ENCODE data around the gene SDCCAG8. TPM values are rescaled to one million over a fixed set of nuclear protein-coding genes. Genes with fewer than 3 reads are reported as not detected.
"Not testable (repeated sequence)": the region's sequence is repeated elsewhere in the genome, so short reads cannot be mapped to it uniquely, and the experiment has no call there.

SDCCAG8 gene
- total and polyA plus RNA-seq, 2 experiments from 2014 or later, result 28.0 to 66.7 TPM

DNA sequence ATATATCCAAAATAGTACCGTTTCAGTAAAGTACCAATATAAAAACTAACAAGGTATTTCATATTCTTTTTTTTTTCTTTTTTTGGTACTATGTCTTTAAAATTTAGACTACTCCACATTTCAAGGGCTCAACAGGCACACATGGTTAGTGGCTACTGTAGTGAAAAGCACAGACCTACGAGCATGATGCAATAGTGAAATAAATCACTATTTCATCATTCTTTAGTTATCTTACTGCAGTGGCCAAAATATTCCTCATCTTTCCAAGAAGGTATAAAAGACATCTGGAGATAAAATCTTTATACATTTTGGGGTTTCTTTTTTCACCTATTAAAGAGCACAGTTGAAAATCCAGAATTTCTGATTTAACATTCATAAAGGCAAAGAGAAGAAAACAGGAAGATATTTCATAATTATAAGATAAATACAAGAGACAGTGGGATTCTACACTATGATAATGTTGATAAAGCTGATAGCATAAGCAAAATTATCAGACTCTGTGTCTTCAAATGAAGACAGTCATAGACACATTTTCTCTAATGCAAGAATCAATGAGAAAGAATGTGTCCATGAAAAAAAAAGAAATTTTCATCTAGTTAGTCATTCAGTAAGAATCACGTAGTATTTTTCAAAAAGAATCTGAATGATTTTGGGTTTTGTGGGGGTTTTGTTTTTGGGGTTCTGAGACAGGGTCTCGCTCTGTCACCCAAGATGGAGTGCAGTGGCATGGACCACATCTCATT, 42.6 kb upstream of the SDCCAG8 start (continued):
- TF ChIP-seq, protein P1, sequence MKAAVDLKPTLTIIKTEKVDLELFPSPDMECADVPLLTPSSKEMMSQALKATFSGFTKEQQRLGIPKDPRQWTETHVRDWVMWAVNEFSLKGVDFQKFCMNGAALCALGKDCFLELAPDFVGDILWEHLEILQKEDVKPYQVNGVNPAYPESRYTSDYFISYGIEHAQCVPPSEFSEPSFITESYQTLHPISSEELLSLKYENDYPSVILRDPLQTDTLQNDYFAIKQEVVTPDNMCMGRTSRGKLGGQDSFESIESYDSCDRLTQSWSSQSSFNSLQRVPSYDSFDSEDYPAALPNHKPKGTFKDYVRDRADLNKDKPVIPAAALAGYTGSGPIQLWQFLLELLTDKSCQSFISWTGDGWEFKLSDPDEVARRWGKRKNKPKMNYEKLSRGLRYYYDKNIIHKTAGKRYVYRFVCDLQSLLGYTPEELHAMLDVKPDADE (IDR thresholded peaks at IDR 0.05), result no peak
- TF ChIP-seq POLR2AphosphoS5 (IDR thresholded peaks at IDR 0.05; ENCODE audit: low read depth) (no peak), EZH2 (IDR thresholded peaks at IDR 0.05; ENCODE audit: low read depth, unreplicated experiment) (no peak), ZNF114 (CRISPR knock-in tag; IDR thresholded peaks at IDR 0.05) (no peak)
- TF ChIP-seq, protein P2, sequence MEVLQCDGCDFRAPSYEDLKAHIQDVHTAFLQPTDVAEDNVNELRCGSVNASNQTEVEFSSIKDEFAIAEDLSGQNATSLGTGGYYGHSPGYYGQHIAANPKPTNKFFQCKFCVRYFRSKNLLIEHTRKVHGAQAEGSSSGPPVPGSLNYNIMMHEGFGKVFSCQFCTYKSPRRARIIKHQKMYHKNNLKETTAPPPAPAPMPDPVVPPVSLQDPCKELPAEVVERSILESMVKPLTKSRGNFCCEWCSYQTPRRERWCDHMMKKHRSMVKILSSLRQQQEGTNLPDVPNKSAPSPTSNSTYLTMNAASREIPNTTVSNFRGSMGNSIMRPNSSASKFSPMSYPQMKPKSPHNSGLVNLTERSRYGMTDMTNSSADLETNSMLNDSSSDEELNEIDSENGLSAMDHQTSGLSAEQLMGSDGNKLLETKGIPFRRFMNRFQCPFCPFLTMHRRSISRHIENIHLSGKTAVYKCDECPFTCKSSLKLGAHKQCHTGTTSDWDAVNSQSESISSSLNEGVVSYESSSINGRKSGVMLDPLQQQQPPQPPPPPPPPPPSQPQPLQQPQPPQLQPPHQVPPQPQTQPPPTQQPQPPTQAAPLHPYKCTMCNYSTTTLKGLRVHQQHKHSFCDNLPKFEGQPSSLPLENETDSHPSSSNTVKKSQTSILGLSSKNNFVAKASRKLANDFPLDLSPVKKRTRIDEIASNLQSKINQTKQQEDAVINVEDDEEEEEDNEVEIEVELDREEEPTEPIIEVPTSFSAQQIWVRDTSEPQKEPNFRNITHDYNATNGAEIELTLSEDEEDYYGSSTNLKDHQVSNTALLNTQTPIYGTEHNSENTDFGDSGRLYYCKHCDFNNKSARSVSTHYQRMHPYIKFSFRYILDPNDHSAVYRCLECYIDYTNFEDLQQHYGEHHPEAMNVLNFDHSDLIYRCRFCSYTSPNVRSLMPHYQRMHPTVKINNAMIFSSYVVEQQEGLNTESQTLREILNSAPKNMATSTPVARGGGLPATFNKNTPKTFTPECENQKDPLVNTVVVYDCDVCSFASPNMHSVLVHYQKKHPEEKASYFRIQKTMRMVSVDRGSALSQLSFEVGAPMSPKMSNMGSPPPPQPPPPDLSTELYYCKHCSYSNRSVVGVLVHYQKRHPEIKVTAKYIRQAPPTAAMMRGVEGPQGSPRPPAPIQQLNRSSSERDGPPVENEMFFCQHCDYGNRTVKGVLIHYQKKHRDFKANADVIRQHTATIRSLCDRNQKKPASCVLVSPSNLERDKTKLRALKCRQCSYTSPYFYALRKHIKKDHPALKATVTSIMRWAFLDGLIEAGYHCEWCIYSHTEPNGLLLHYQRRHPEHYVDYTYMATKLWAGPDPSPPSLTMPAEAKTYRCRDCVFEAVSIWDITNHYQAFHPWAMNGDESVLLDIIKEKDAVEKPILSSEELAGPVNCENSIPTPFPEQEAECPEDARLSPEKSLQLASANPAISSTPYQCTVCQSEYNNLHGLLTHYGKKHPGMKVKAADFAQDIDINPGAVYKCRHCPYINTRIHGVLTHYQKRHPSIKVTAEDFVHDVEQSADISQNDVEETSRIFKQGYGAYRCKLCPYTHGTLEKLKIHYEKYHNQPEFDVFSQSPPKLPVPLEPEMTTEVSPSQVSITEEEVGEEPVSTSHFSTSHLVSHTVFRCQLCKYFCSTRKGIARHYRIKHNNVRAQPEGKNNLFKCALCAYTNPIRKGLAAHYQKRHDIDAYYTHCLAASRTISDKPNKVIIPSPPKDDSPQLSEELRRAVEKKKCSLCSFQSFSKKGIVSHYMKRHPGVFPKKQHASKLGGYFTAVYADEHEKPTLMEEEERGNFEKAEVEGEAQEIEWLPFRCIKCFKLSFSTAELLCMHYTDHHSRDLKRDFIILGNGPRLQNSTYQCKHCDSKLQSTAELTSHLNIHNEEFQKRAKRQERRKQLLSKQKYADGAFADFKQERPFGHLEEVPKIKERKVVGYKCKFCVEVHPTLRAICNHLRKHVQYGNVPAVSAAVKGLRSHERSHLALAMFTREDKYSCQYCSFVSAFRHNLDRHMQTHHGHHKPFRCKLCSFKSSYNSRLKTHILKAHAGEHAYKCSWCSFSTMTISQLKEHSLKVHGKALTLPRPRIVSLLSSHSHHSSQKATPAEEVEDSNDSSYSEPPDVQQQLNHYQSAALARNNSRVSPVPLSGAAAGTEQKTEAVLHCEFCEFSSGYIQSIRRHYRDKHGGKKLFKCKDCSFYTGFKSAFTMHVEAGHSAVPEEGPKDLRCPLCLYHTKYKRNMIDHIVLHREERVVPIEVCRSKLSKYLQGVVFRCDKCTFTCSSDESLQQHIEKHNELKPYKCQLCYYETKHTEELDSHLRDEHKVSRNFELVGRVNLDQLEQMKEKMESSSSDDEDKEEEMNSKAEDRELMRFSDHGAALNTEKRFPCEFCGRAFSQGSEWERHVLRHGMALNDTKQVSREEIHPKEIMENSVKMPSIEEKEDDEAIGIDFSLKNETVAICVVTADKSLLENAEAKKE (CRISPR knock-in tag; IDR thresholded peaks at IDR 0.05), result no peak

DNA sequence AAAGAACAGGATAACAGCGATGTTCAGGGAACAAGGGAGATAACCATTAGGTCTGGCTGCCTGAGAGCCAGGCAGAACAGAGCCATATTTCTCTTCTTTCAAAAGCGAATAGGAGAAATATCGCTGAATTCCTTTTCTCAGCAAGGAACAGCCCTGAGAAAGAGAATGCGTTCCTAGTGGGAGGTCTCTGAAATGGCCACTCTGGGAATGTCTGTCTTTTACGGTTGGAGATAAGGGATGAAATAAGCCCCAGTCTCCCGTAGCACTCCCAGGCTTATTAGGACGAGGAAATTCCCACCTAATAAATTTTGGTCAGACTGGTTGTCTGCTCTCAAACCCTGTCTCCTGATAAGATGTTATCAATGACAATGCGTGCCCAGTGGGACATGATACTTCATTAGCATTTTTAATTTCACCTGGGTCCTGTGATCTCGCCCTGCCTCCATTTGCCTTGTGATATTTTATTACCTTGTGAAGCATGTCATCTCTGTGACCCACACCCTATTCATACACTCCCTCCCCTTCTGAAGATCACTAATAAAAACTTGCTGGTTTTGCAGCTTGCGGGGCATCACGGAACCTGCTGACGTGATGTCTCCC, 40.5 kb upstream of the SDCCAG8 start:
- not testable (repeated sequence) for H3K4me1 ChIP-seq (ENCODE audit: insufficient read depth); H3K27me3 Mint-ChIP-seq (ENCODE audit: insufficient read depth, low read depth, poor library complexity); H2AFZ ChIP-seq; H3K4me2 ChIP-seq; H3K9me3 Mint-ChIP-seq; H3K27me3 ChIP-seq (ENCODE audit: insufficient read depth); H3K9me2 ChIP-seq (ENCODE audit: insufficient read depth); ATAC-seq; H3K36me3 ChIP-seq (ENCODE audit: insufficient read depth); H3K4me3 ChIP-seq; H3F3A ChIP-seq (replicated peaks; ENCODE audit: low read depth); H4K20me1 ChIP-seq (replicated peaks; ENCODE audit: insufficient read depth)
- Mint-ChIP-seq H3K4me3 (peak overlapping the region; percentile 24; the same call in 2 of the 3 replicates), H3K27ac (peak overlapping the region; percentile 46), H3K4me1 (peaks cover 28% of the 10 kb centered on the region), H3K36me3 (ENCODE audit: low read depth) (peaks cover 39% of the 10 kb centered on the region; the same call in 2 of the 3 replicates)
- Histone ChIP-seq H3K79me2 (replicated peaks; ENCODE audit: insufficient read depth) (peaks cover 57% of the 10 kb centered on the region), H3K27ac (ENCODE audit: low read depth) (0 out of 2 replicates have a peak overlapping the region, but pooled peaks have one; percentile 10)
- DNase-seq (ENCODE audit: low spot score), result peak; percentile 18

All from GM23338 (cell line).